ENCODE data around the gene ACOT9.

DNA sequence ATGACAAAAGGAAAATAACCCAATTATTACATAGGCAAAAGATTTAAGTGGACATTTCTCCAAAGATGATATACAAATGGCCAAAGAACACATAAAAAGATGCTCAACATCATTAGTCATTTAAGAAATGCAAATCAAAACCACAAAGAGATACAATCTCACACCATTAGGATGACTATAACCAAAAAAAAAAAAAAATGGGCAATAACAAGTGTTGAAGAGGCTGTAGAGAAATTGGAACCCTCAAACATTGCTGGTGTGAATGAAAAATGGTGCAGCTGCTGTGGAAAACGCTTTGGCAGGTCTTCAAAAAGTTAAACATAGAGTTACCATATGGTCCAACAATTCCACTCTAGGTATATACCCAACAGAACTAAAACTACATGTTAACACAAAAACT, 81.4 kb downstream of the ACOT9 start:
- TF ChIP-seq, protein P1, sequence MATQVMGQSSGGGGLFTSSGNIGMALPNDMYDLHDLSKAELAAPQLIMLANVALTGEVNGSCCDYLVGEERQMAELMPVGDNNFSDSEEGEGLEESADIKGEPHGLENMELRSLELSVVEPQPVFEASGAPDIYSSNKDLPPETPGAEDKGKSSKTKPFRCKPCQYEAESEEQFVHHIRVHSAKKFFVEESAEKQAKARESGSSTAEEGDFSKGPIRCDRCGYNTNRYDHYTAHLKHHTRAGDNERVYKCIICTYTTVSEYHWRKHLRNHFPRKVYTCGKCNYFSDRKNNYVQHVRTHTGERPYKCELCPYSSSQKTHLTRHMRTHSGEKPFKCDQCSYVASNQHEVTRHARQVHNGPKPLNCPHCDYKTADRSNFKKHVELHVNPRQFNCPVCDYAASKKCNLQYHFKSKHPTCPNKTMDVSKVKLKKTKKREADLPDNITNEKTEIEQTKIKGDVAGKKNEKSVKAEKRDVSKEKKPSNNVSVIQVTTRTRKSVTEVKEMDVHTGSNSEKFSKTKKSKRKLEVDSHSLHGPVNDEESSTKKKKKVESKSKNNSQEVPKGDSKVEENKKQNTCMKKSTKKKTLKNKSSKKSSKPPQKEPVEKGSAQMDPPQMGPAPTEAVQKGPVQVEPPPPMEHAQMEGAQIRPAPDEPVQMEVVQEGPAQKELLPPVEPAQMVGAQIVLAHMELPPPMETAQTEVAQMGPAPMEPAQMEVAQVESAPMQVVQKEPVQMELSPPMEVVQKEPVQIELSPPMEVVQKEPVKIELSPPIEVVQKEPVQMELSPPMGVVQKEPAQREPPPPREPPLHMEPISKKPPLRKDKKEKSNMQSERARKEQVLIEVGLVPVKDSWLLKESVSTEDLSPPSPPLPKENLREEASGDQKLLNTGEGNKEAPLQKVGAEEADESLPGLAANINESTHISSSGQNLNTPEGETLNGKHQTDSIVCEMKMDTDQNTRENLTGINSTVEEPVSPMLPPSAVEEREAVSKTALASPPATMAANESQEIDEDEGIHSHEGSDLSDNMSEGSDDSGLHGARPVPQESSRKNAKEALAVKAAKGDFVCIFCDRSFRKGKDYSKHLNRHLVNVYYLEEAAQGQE (IDR thresholded peaks at IDR 0.05), result no peak
- TF ChIP-seq CTCF (IDR thresholded peaks at IDR 0.05) (no peak), EP300 (IDR thresholded peaks at IDR 0.05) (no peak), RFX5 (IDR thresholded peaks at IDR 0.05) (no peak), POLR2A (IDR thresholded peaks at IDR 0.05; ENCODE audit: low read length) (no peak), TP53 (CRISPR knock-in tag; IDR thresholded peaks at IDR 0.05) (no peak), POLR2AphosphoS2 (conservative IDR thresholded peaks at IDR 0.05; ENCODE audit: low read length) (no peak), FOSL2 (IDR thresholded peaks at IDR 0.05) (no peak), FOSL2 (CRISPR knock-in tag; IDR thresholded peaks at IDR 0.05) (no peak), RAD21 (conservative IDR thresholded peaks at IDR 0.05 in 1 of 2, IDR thresholded peaks at IDR 0.05 in 1 of 2) (no peak)
